GM12878 (cell line): Measurements from ENCODE around the gene NMB. TPM values are rescaled to one million over a fixed set of nuclear protein-coding genes. Genes with fewer than 3 reads are reported as not detected.

Experiments
- ATAC-seq: fragments of 200-7000 bp; cut with Tn5 transposase; 3 replicates; pipeline ENCODE4 v1.9.1; 2020; ENCODE audit warnings: mild to moderate bottlenecking, moderate library complexity
- BruUV-seq: library from RNA; stranded (reverse); fragments of 400-500 nt; replicated peaks from 2 replicates; lab custom pipeline; 2021; lab: Mats Ljungman, UMichigan
- CTCF ChIA-PET: fragments of 300-600 bp; sonication (Branson Sonifier 250); formaldehyde crosslinking; extraction: SDS; loops from one replicate; lab custom pipeline; 2021; ENCODE audit warnings: inconsistent platforms; lab: Yijun Ruan, JAX
- POLR2A ChIA-PET: fragments of 350-600 bp; formaldehyde crosslinking; extraction: SDS; loops from one replicate; lab custom pipeline; 2021; ENCODE audit warnings: inconsistent platforms; lab: Charles Lee
- RAD21 ChIA-PET: fragments of 300-600 bp; sonication (Branson Sonifier 250); formaldehyde crosslinking; loops from one replicate; lab custom pipeline; 2023; ENCODE audit warnings: antibody characterized with exemption; ENCODE audit not compliant: unreplicated experiment; lab: Charles Lee
- SMC1A ChIA-PET: fragments of 300-600 bp; sonication (Branson Sonifier 250); formaldehyde crosslinking; loops from one replicate; lab custom pipeline; 2023; ENCODE audit not compliant: unreplicated experiment, uncharacterized antibody; lab: Charles Lee
- DNase-seq: peaks from one replicate; pipeline ENCODE4 v3.0.0-alpha.2; 2011; ENCODE audit warnings: low read depth, low spot score
- FAIRE-seq: peaks from 3 replicates; lab custom pipeline; 2011; peaks lifted over from hg19 to GRCh38; lab: Jason Lieb, UNC
- H2AFZ ChIP-seq: 2 replicates; pipeline ENCODE4 v1.6.0; 2011; ENCODE audit warnings: low read depth, low read length, control low read depth; ENCODE audit not compliant: control insufficient read depth
- H3K27ac ChIP-seq: 2 replicates; pipeline ENCODE4 v1.5.1; 2011; ENCODE audit warnings: control low read depth; ENCODE audit not compliant: control insufficient read depth, insufficient read depth
- H3K27me3 ChIP-seq, 2 experiments: replicated peaks in 1 of 2; 2 replicates each; pipeline versions ENCODE4 v1.6.0 to v1.6.1; 2011; ENCODE audit warnings: low read length in 1 of 2; ENCODE audit not compliant: control insufficient read depth in 2 of 2, insufficient read depth in 2 of 2
- H3K36me3 ChIP-seq, 2 experiments: 2 replicates each; pipeline ENCODE4 v1.5.1; 2011; ENCODE audit warnings: low read length in 1 of 2; ENCODE audit not compliant: control insufficient read depth in 2 of 2, insufficient read depth in 2 of 2
- H3K4me1 ChIP-seq: 2 replicates; pipeline ENCODE4 v1.6.1; 2011; ENCODE audit warnings: mild to moderate bottlenecking, low read length, moderate library complexity, mixed read lengths; ENCODE audit not compliant: control insufficient read depth, insufficient read depth
- H3K4me2 ChIP-seq: 2 replicates; pipeline ENCODE4 v1.6.0; 2011; ENCODE audit warnings: control low read depth; ENCODE audit not compliant: control insufficient read depth, insufficient read depth
- H3K4me3 ChIP-seq: fragments of 200-600 bp; sonication (generic); 2 replicates; pipeline ENCODE4 v1.5.1; 2016
- H3K79me2 ChIP-seq: 2 replicates; pipeline ENCODE4 v1.6.0; 2011; ENCODE audit warnings: low read length; ENCODE audit not compliant: control insufficient read depth, insufficient read depth
- H3K9ac ChIP-seq: 2 replicates; pipeline ENCODE4 v1.8.0; 2011; ENCODE audit warnings: low read length, control low read depth, mixed read lengths; ENCODE audit not compliant: control insufficient read depth, insufficient read depth
- H3K9me3 ChIP-seq: replicated peaks from 3 replicates; pipeline ENCODE4 v1.5.1; 2011; ENCODE audit warnings: mild to moderate bottlenecking, low read length; ENCODE audit not compliant: control insufficient read depth, insufficient read depth
- H4K20me1 ChIP-seq: 2 replicates; pipeline ENCODE4 v1.6.0; 2011; ENCODE audit not compliant: control insufficient read depth, insufficient read depth
- ZNF24 ChIP-seq: fragments of 450-650 bp; IDR thresholded peaks from 2 replicates; pipeline ENCODE4 v1.6.1; 2017; ENCODE audit warnings: antibody characterized with exemption, mild to moderate bottlenecking
- WGBS: methylation state at CpG from one replicate; pipeline ENCODE4 v1.1.6; 2016; ENCODE audit warnings: low lambda C conversion rate; ENCODE audit not compliant: insufficient replicate concordance, insufficient coverage; ENCODE audit errors: missing lambda C conversion rate; 5-methylcytosine and 5-hydroxymethylcytosine counted together
- in situ Hi-C: fragments of 300-500 bp; cut with MboI; formaldehyde crosslinking; loops from 9 replicates; pipeline ENCODE4 v1.14.3; 2018; ENCODE audit warnings: mixed read lengths
- intact Hi-C: fragments of 100-400 bp; cut with micrococcal nuclease; formaldehyde crosslinking; loops from one replicate; pipeline ENCODE4 v1.14.2; 2022; ENCODE audit not compliant: unreplicated experiment
- polyA plus RNA-seq, 11 experiments: library from polyadenylated mRNA; depleted of rRNA in 4 of 11; unstranded in 6 of 11; stranded (reverse) in 5 of 11; fragments of >200 nt; fragmentation: Nextera tagmentation in 4 of 11; fragmentation: Illumina TruSeq in 1 of 11; extraction: Ambion mirVana in 4 of 11; extraction: Trizol in 1 of 11; gene quantifications; 1 replicate in 1 of 11; 2 replicates in 10 of 11; pipeline versions ENCODE4 v1.2.1 to v1.2.3, GENCODE V29; 2011 to 2016; ENCODE audit warnings: inconsistent platforms in 2 of 11, missing spikeins in 2 of 11, low read depth in 1 of 11
- total RNA-seq, 4 experiments: library from RNA; depleted of rRNA in 3 of 4; stranded (reverse); fragments of >200 nt in 3 of 4; fragmentation: Illumina TruSeq in 1 of 4; extraction: Trizol in 1 of 4; gene quantifications; 2 replicates each; pipeline versions ENCODE4 v1.2.1 to v1.2.3, GENCODE V29; 2013 to 2021
- TF ChIP-seq, protein P1 (sequence below): fragments of 450-650 bp; IDR thresholded peaks from 2 replicates; pipeline ENCODE4 v1.6.1; 2016; ENCODE audit warnings: mild to moderate bottlenecking

The NMB gene
- total and polyA plus RNA-seq, 10 of the 15 experiments (the other 5 are each of a cell fraction or from before 2014, with no cell fraction given), result 0.32 to 4.1 (median 1.6) TPM

DNA sequence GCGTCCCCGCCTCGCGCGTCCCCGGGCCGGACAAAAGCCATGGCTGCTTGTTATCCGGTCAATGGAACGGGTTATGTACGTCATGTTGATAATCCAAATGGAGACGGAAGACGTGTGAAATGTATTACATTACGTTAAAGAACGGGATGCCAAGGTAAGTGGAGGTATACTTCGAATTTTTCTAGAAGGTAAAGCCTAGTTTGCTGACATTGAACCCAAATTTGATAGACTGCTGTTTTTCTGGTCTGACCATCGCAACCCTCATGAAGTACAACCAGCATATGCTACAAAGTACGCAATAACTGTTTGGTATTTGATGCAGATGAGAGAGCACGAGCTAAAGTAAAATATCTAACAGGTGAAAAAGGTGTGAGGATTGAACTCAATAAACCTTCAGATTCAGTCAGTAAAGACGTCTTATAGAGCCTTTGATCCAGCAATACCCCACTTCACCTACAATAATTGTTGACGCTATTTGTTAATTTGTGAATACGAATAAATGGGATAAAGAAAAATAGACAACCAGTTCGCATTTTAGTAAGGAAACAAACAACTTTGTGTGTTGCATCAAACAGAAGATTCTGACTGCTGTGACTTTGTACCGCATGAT is 23.7 kb downstream of the NMB start:
- Histone ChIP-seq H3K36me3 (no peaks in the 10 kb centered on the region), H3K27me3 (no peaks in the 10 kb centered on the region), H3K79me2 (no peaks in the 10 kb centered on the region; the same call in 1 of the 2 replicates), H3K27ac (no peak overlapping the region), H3K9me3 (no peaks in the 10 kb centered on the region), H2AFZ (no peak overlapping the region), H4K20me1 (no peaks in the 10 kb centered on the region), H3K9ac (no peak overlapping the region), H3K4me3 (peak overlapping the region; percentile 65), H3K4me2 (peak overlapping the region; percentile 84), H3K4me1 (peaks cover 9% of the 10 kb centered on the region)
- POLR2A ChIA-PET, result no interaction called here
- SMC1A ChIA-PET, result interaction anchor here (0.8 to 2.5 kb wide), 7 partner anchors 9 to 70 kb away, joined by 3 to 11 read pairs (median 4); no protein-coding TSS in a partner anchor
- RAD21 ChIA-PET, result interaction anchor here (0.8 kb wide), 1 partner anchor 33 kb away, joined by 4 read pairs; no protein-coding TSS in a partner anchor
- in situ Hi-C loops, result no loop called here
- TF ChIP-seq, protein P1, sequence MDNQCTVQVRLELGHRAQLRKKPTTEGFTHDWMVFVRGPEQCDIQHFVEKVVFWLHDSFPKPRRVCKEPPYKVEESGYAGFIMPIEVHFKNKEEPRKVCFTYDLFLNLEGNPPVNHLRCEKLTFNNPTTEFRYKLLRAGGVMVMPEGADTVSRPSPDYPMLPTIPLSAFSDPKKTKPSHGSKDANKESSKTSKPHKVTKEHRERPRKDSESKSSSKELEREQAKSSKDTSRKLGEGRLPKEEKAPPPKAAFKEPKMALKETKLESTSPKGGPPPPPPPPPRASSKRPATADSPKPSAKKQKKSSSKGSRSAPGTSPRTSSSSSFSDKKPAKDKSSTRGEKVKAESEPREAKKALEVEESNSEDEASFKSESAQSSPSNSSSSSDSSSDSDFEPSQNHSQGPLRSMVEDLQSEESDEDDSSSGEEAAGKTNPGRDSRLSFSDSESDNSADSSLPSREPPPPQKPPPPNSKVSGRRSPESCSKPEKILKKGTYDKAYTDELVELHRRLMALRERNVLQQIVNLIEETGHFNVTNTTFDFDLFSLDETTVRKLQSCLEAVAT, result 0 out of 2 replicates have a peak, but pooled peaks have one; percentile 41
- TF ChIP-seq ZNF24, result no peak
- WGBS, result 40% methylated on average over 23 of the region's 23 CpGs
- ATAC-seq (no peak), FAIRE-seq (no peak), DNase-seq (no peak)
- BruUV-seq, result no TSS peak
- CTCF ChIA-PET, result interaction anchor here (1.0 to 1.9 kb wide), 4 partner anchors 18 to 35 kb away, joined by 3 to 8 read pairs (median 6); partner anchors contain the start of genes WDR73 and ZSCAN2
- intact Hi-C loops, result no loop called here
